ENCODE data around the gene SMYD4.

DNA sequence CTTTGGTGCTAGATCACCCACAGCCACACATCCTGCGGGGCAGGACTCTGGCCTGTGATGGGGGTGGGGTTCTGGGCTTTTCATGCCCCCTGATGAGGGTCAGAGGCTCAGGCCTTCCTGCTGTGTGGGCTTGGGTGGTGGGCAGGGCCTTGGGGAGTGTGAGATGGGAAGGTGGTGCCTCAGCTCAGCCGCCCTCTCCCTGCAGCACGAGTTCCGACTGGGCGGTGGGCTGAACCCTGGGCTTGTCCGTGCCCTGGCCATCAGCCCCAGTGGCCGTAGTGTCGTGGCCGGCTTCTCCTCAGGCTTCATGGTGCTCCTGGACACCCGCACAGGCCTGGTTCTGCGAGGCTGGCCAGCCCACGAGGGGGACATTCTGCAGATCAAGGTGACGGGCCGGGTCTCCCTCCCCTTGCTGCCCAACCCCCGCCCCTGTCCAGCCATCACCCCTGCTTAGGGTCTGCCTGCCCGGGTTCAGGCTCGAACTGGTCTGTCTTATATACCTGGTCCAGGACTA is 93.8 kb downstream of the SMYD4 start:
- TF ChIP-seq CTCF (IDR thresholded peaks at IDR 0.05; ENCODE audit: insufficient read depth, low read length) (no peak), POLR2AphosphoS5 (IDR thresholded peaks at IDR 0.05; ENCODE audit: low read depth) (no peak), GABPA (IDR thresholded peaks at IDR 0.05; ENCODE audit: low read depth) (no peak), REST (IDR thresholded peaks at IDR 0.05; ENCODE audit: insufficient replicate concordance, low read depth) (no peak)
